H1 (cell line): ENCODE results near the gene ASB14.

Source experiments
- CREB1 ChIP-seq: IDR thresholded peaks from 2 replicates; pipeline ENCODE4 v1.6.1; 2012; ENCODE audit warnings: inconsistent platforms
- CTCF ChIP-seq, 3 experiments: IDR thresholded peaks; 1 replicate in 2 of 3; 2 replicates in 1 of 3; pipeline versions ENCODE4 v1.5.1 to v1.6.1; 2011; ENCODE audit warnings: low read length in 3 of 3, mild to moderate bottlenecking in 3 of 3, inconsistent platforms in 2 of 3, low read depth in 1 of 3, moderate library complexity in 1 of 3; ENCODE audit not compliant: insufficient read depth in 1 of 3; ENCODE audit errors: control extremely low read depth in 1 of 3
- EP300 ChIP-seq, 2 experiments: IDR thresholded peaks; 1 replicate in 1 of 2; 2 replicates in 1 of 2; pipeline ENCODE4 v1.6.1; 2011 to 2012; ENCODE audit warnings: low read depth in 2 of 2, low read length in 2 of 2, mild to moderate bottlenecking in 2 of 2, borderline replicate concordance in 1 of 2, inconsistent platforms in 1 of 2, moderate library complexity in 1 of 2
- EZH2 ChIP-seq: fragments of 200-600 bp; sonication (generic); IDR thresholded peaks from 2 replicates; pipeline ENCODE4 v1.7.1; 2012; ENCODE audit warnings: low read depth, mild to moderate bottlenecking, moderate library complexity, low read length, inconsistent platforms; ENCODE audit not compliant: severe bottlenecking
- MAX ChIP-seq: IDR thresholded peaks from 2 replicates; pipeline ENCODE4 v1.6.1; 2012; ENCODE audit warnings: inconsistent platforms
- PHF8 ChIP-seq: fragments of 200-600 bp; sonication (generic); conservative IDR thresholded peaks from 2 replicates; pipeline ENCODE4 v1.7.1; 2012; ENCODE audit warnings: low read depth, mild to moderate bottlenecking, inconsistent platforms, low read length, moderate library complexity
- POLR2A ChIP-seq, 2 experiments: IDR thresholded peaks; 1 replicate in 1 of 2; 2 replicates in 1 of 2; pipeline ENCODE4 v1.6.1; 2011; ENCODE audit warnings: low read depth in 2 of 2, low read length in 2 of 2, mild to moderate bottlenecking in 2 of 2; ENCODE audit errors: control extremely low read depth in 1 of 2
- POLR2AphosphoS5 ChIP-seq: IDR thresholded peaks from 2 replicates; pipeline ENCODE4 v1.6.1; 2011; ENCODE audit warnings: low read depth, low read length
- RAD21 ChIP-seq, 2 experiments: IDR thresholded peaks in 1 of 2; conservative IDR thresholded peaks in 1 of 2; 2 replicates each; pipeline ENCODE4 v1.6.1; 2011; ENCODE audit warnings: low read depth in 2 of 2, low read length in 2 of 2, improper control_type of control experiment in 1 of 2, inconsistent platforms in 1 of 2, mild to moderate bottlenecking in 1 of 2, moderate library complexity in 1 of 2
- SIN3A ChIP-seq, 2 experiments: IDR thresholded peaks in 1 of 2; conservative IDR thresholded peaks in 1 of 2; 2 replicates each; pipeline ENCODE4 v1.6.1; 2011 to 2012; ENCODE audit warnings: low read length in 2 of 2, improper control_type of control experiment in 1 of 2, low read depth in 1 of 2, mild to moderate bottlenecking in 1 of 2
- TEAD4 ChIP-seq: IDR thresholded peaks from 2 replicates; pipeline ENCODE4 v1.6.1; 2012; ENCODE audit warnings: low read depth, low read length, inconsistent platforms, mixed read lengths

GRCh38 chr3:57224856-57225255 is 67.6 kb downstream of the ASB14 start:
- TF ChIP-seq POLR2A (IDR thresholded peaks at IDR 0.05; ENCODE audit: control extremely low read depth in 1 of 2, low read depth in 2 of 2, low read length in 2 of 2) (no peak), TEAD4 (no peak), POLR2AphosphoS5 (no peak), SIN3A (conservative IDR thresholded peaks at IDR 0.05 in 1 of 2, IDR thresholded peaks at IDR 0.05 in 1 of 2; ENCODE audit: low read depth in 1 of 2, low read length in 2 of 2) (no peak), CTCF (IDR thresholded peaks at IDR 0.05; ENCODE audit: control extremely low read depth in 1 of 3, insufficient read depth in 1 of 3, low read depth in 1 of 3, low read length in 3 of 3) (no peak), CREB1 (no peak), RAD21 (IDR thresholded peaks at IDR 0.05 in 1 of 2, conservative IDR thresholded peaks at IDR 0.05 in 1 of 2; ENCODE audit: low read depth in 2 of 2, low read length in 2 of 2) (no peak), PHF8 (no peak), EP300 (IDR thresholded peaks at IDR 0.05; ENCODE audit: borderline replicate concordance in 1 of 2, low read depth in 2 of 2, low read length in 2 of 2) (no peak), EZH2 (no peak), MAX (no peak)
